ENCODE results near the gene IFTAP. TPM values are rescaled to one million over a fixed set of nuclear protein-coding genes. Genes with fewer than 3 reads are reported as not detected.

The IFTAP gene
- total and polyA plus RNA-seq, 2 experiments from 2014 or later: 17.8 to 34.1 TPM

- H2AFZ ChIP-seq: no peak overlapping the region
- H3K4me3 ChIP-seq: no peak overlapping the region
- H4K20me1 ChIP-seq (ENCODE audit: insufficient read depth, poor library complexity, severe bottlenecking): no peaks in the 10 kb centered on the region
- peaks cover 6% of the 10 kb centered on the region for H3K79me2 ChIP-seq
- H3K4me1 ChIP-seq (ENCODE audit: insufficient read depth): no peaks in the 10 kb centered on the region
- no peaks in the 10 kb centered on the region for H3K27me3 ChIP-seq
- no peak for DNase-seq (ENCODE audit: low spot score)
- no peak overlapping the region for H3K27ac ChIP-seq
- 81% methylated on average over 7 of the region's 7 CpGs for WGBS (ENCODE audit: low lambda C conversion rate, missing lambda C conversion rate)
- H3K9me3 ChIP-seq (ENCODE audit: low read depth): no peaks in the 10 kb centered on the region
- H3K4me2 ChIP-seq: no peak overlapping the region
- H3K9me2 ChIP-seq (replicated peaks; ENCODE audit: insufficient read depth): no peaks in the 10 kb centered on the region
- no peaks in the 10 kb centered on the region for H3K36me3 ChIP-seq (replicated peaks; ENCODE audit: insufficient read depth, low read depth)
- TF ChIP-seq CTCF (IDR thresholded peaks at IDR 0.05; ENCODE audit: poor library complexity) (no peak), EZH2phosphoT487 (IDR thresholded peaks at IDR 0.05; ENCODE audit: low read depth, severe bottlenecking, unreplicated experiment) (no peak), EZH2 (IDR thresholded peaks at IDR 0.05; ENCODE audit: borderline replicate concordance) (no peak)
Observed at GRCh38 chr11:36600180-36600579, 5.9 kb downstream of the IFTAP start.

- Histone ChIP-seq H3K4me2 (no peak overlapping the region), H3K4me3 (no peak overlapping the region), H3K79me2 (no peaks in the 10 kb centered on the region), H3K27me3 (no peaks in the 10 kb centered on the region), H3K9me2 (replicated peaks; ENCODE audit: insufficient read depth) (no peaks in the 10 kb centered on the region), H3K27ac (no peak overlapping the region), H3K4me1 (ENCODE audit: insufficient read depth) (no peaks in the 10 kb centered on the region), H3K36me3 (replicated peaks; ENCODE audit: insufficient read depth, low read depth) (no peaks in the 10 kb centered on the region), H3K9me3 (ENCODE audit: low read depth) (no peaks in the 10 kb centered on the region), H4K20me1 (ENCODE audit: insufficient read depth, poor library complexity, severe bottlenecking) (no peaks in the 10 kb centered on the region), H2AFZ (no peak overlapping the region)
- TF ChIP-seq CTCF (IDR thresholded peaks at IDR 0.05; ENCODE audit: poor library complexity): no peak
- TF ChIP-seq EZH2phosphoT487 (IDR thresholded peaks at IDR 0.05; ENCODE audit: low read depth, severe bottlenecking, unreplicated experiment): no peak
- TF ChIP-seq EZH2 (IDR thresholded peaks at IDR 0.05; ENCODE audit: borderline replicate concordance): no peak
- no peak for DNase-seq (ENCODE audit: low spot score)
- 91% methylated on average over 2 of the region's 2 CpGs for WGBS (ENCODE audit: low lambda C conversion rate, missing lambda C conversion rate)
Observed at GRCh38 chr11:36601155-36601554, 6.9 kb downstream of the IFTAP start.

GRCh38 chr11:36602135-36602534 lies 7.8 kb downstream of the IFTAP start:
- no peaks in the 10 kb centered on the region for H3K27me3 ChIP-seq
- H3K79me2 ChIP-seq: no peaks in the 10 kb centered on the region
- DNase-seq (ENCODE audit: low spot score): no peak
- no peaks in the 10 kb centered on the region for H3K36me3 ChIP-seq (replicated peaks; ENCODE audit: insufficient read depth, low read depth)
- no peaks in the 10 kb centered on the region for H4K20me1 ChIP-seq (ENCODE audit: insufficient read depth, poor library complexity, severe bottlenecking)
- H3K4me2 ChIP-seq: no peak overlapping the region
- no peaks in the 10 kb centered on the region for H3K4me1 ChIP-seq (ENCODE audit: insufficient read depth)
- H3K9me2 ChIP-seq (replicated peaks; ENCODE audit: insufficient read depth): no peaks in the 10 kb centered on the region
- no peak overlapping the region for H3K4me3 ChIP-seq
- no peak overlapping the region for H3K27ac ChIP-seq
- H2AFZ ChIP-seq: no peak overlapping the region
- H3K9me3 ChIP-seq (ENCODE audit: low read depth): no peaks in the 10 kb centered on the region
- no peak for TF ChIP-seq EZH2 (IDR thresholded peaks at IDR 0.05; ENCODE audit: borderline replicate concordance)
- TF ChIP-seq EZH2phosphoT487 (IDR thresholded peaks at IDR 0.05; ENCODE audit: low read depth, severe bottlenecking, unreplicated experiment): no peak
- TF ChIP-seq CTCF (IDR thresholded peaks at IDR 0.05; ENCODE audit: poor library complexity): no peak
